SHP77 treated with DMSO at 0.1 percent for 48 hours (cell line): ENCODE data around the gene CRB3.
"Not testable (repeated sequence)": the region's sequence is repeated elsewhere in the genome, so short reads cannot be mapped to it uniquely, and the experiment has no call there.

Experiments used
- DNase-seq: peaks from one replicate; lab custom pipeline; 2025; lab: John Stamatoyannopoulos, UW

Gene CRB3

GRCh38 chr19:6464070-6464873, at the start of gene CRB3:
Gene CRB3 (plus strand): TSS chr19:6464271. CDS start chr19:6464702, 431 bp downstream.
- DNase-seq = no peak

- no peak for DNase-seq
These were observed 49.1 kb upstream of the CRB3 start for GRCh38 chr19:6414793-6415590.

GRCh38 chr19:6415591-6416190, 48.4 kb upstream of the CRB3 start:
- no peak for DNase-seq

- DNase-seq = no peak
These were observed 47.2 kb upstream of the CRB3 start for GRCh38 chr19:6416658-6417405.

- no peak for DNase-seq
These were observed 46.1 kb upstream of the CRB3 start for GRCh38 chr19:6417713-6418561.

- no peak for DNase-seq
These were observed 45.5 kb upstream of the CRB3 start for GRCh38 chr19:6418562-6418932.

- DNase-seq = no peak
These were observed 42.7 kb upstream of the CRB3 start for GRCh38 chr19:6421075-6422014.

- no peak for DNase-seq
These were observed 40.4 kb upstream of the CRB3 start for GRCh38 chr19:6423499-6424194.

GRCh38 chr19:6424195-6424938, 39.7 kb upstream of the CRB3 start, which contains the start of gene KHSRP:
Gene KHSRP (minus strand): TSS chr19:6424811. CDS start chr19:6424701, 110 bp downstream.
- DNase-seq = no peak

GRCh38 chr19:6424939-6425731, 38.9 kb upstream of the CRB3 start:
- peak; percentile 100 for DNase-seq

GRCh38 chr19:6425732-6426620, 38.1 kb upstream of the CRB3 start:
- no peak for DNase-seq

- DNase-seq = no peak
These were observed 36.9 kb upstream of the CRB3 start for GRCh38 chr19:6427131-6427530.

GRCh38 chr19:6428692-6429418, 35.2 kb upstream of the CRB3 start:
- not testable (repeated sequence) for DNase-seq

GRCh38 chr19:6429419-6430221, 34.5 kb upstream of the CRB3 start:
- DNase-seq = no peak

GRCh38 chr19:6431891-6432290, 32.2 kb upstream of the CRB3 start:
- no peak for DNase-seq
